ENCODE measurements around the gene CXXC5.
"Not testable (repeated sequence)": the region's sequence is repeated elsewhere in the genome, so short reads cannot be mapped to it uniquely, and the experiment has no call there.

CXXC5 gene

GRCh38 chr5:139712412-139712811, 64.3 kb downstream of the CXXC5 start:
- DNase-seq (ENCODE audit: low spot score), result no peak

- not testable (repeated sequence) for DNase-seq (ENCODE audit: low spot score)
These were observed 65.7 kb downstream of the CXXC5 start for GRCh38 chr5:139713898-139714297.

GRCh38 chr5:139717221-139717620, 69.1 kb downstream of the CXXC5 start:
- no peak for DNase-seq (ENCODE audit: low spot score)

GRCh38 chr5:139718403-139718802, 70.3 kb downstream of the CXXC5 start:
- DNase-seq (ENCODE audit: low spot score), result not testable (repeated sequence)

- not testable (repeated sequence) for DNase-seq (ENCODE audit: low spot score)
These were observed 71.8 kb downstream of the CXXC5 start for GRCh38 chr5:139719970-139720369.

GRCh38 chr5:139723986-139724587, 75.9 kb downstream of the CXXC5 start:
- DNase-seq (ENCODE audit: low spot score), result no peak

- no peak for DNase-seq (ENCODE audit: low spot score)
These were observed 77.1 kb downstream of the CXXC5 start for GRCh38 chr5:139725073-139725830.

- DNase-seq (ENCODE audit: low spot score), result no peak
These were observed 78.1 kb downstream of the CXXC5 start for GRCh38 chr5:139726248-139726647.

GRCh38 chr5:139727615-139728014, 79.5 kb downstream of the CXXC5 start:
- DNase-seq (ENCODE audit: low spot score), result not testable (repeated sequence)

GRCh38 chr5:139731281-139731680, 83.1 kb downstream of the CXXC5 start:
- DNase-seq (ENCODE audit: low spot score), result no peak

- DNase-seq (ENCODE audit: low spot score), result no peak
These were observed 83.9 kb downstream of the CXXC5 start for GRCh38 chr5:139732019-139732418.

- no peak for DNase-seq (ENCODE audit: low spot score)
These were observed 85.0 kb downstream of the CXXC5 start for GRCh38 chr5:139733010-139733688.
